HG03575 (cell line): Measurements from ENCODE around the gene SFXN1.

Experiments
- ATAC-seq: cut with Tn5 transposase; IDR thresholded peaks from one replicate; pipeline ENCODE4 v1.9.1; 2021; ENCODE audit not compliant: unreplicated experiment, insufficient number of reproducible peaks, low FRiP score; ENCODE audit errors: extremely low read depth

Gene SFXN1

DNA sequence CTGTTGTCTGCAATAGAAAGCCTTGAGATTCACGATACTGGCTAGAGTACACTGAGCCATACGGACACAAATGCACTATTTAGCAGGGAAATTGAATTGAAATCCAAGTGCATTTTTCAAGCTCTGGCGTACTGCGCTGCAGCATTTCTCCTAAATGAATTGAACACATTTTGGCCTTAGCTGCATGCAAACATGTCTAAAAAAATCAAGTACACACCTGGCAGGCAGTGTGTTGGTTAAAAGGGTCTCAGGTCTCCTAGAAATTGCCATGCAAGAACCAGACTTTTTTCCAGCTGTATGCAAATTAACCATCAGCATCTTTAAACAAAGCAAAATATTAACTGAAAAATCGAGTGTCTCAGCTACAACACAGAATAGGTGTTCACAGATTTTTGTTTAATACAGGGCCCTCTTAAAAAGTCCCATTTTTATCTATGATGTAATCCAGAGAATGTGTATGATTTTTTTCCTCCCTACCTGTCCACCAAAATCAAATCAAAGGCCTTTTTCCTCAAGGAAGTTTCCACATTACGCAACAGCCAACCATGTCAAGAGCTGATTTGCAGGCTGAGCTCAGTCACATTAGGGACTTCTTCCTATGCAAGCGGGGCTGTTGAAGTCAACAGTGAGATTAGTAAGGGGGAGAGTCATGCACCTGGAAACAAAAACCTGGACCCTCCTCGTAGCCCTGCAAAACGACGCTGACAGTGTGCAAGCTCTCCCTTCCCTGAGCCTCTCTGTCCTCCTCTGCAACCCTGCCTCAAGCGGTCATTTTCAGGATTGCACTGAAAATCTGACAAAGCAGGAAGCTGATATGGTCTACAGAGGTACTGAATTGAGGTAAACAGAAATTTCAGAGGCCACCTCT lies 14.1 kb upstream of the SFXN1 start:
- ATAC-seq = peak; percentile 95

DNA sequence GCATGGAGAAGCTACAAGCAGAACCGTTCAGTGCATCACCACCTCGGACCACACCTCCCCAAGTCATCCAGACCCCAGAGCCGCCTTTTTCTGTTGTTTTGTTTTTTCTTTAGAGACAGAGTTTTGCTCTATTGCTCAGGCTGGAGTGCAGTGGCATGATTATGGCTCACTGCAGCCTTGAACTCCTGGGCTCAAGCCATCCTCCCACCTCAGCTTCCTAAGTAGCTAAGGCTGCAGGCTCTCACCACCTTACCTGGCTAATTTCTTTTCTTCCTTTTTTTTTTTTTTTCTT lies 13.5 kb upstream of the SFXN1 start:
- no peak for ATAC-seq

DNA sequence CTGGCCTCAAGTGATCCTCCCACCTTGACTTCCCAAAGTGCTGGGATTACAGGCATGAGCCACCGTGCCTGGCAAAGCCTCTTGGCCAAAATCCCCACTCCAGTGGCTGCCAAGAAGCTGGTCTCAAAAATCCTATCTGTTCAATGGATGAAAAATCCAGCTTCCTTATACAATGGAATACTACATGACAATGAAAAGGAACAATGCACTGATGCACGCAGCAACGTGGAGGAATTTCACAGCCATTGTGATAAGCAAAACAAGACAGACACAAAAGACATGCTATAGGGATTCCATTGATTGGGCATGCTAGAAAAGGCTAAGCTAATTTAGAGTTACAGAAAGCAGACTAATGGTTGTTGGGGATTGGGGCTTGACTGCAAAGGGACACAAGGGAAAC lies 13.1 kb upstream of the SFXN1 start:
- ATAC-seq = no peak

DNA sequence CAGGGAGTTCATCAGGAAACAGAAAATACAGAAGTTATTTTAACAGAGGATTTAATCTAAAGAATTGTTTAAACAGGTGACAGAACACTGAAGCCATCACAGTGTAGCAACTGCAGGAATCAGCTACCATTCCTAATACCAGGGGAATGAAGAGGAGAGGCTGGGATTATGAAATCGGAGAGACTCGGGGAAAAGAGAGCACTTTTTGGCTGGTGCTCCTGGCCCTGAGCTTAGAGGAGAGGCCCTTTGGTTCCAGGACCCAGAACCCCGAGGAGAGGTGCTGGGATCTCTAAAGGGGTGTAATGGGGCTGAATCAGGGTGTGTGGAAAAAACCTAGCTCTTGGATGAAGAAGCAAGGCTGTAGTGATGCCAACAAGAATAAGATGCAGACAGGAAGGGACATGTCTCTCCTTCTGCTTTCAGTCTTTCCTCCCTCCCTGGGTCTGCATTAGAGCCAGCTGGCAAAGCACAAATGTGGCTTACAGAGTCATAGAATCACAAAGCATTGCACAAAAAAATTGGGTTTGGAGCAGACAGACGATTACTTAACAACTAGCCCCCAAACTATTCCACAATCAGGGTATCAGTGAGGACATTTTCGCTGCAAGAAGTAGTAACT lies 11.6 kb upstream of the SFXN1 start:
- no peak for ATAC-seq

DNA sequence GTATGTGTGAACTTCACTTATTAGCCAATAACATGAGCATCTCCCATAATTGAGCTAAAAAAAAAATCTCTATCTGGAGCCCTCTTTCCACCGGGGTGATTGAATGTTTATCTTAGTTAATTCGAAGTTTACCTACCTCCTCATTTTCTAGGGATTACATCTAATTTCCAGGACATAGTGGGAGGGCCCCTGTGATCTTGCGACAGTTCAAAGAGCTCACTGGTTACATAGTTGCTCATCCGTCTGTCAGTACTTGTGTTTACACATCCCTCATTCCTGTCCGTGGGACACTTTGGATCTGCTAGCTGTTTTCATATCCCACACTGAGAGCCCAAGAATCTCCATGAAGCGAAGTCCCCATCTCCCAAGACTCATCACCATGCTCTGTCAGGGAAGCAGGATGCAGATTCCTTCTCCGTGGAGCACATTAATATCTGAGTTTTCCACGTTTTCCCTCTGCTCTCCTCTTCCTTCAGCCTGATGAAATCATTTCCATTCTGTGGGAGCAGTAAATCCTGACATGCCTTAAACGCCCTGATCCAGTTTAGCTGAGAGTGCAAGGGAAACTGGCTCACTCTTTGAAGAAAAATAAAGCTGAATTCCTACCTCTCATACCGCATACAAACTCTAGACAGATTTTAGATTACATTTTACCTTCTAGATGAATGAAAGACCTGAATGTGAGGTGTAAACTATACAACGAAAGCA lies 10.2 kb upstream of the SFXN1 start:
- no peak for ATAC-seq

DNA sequence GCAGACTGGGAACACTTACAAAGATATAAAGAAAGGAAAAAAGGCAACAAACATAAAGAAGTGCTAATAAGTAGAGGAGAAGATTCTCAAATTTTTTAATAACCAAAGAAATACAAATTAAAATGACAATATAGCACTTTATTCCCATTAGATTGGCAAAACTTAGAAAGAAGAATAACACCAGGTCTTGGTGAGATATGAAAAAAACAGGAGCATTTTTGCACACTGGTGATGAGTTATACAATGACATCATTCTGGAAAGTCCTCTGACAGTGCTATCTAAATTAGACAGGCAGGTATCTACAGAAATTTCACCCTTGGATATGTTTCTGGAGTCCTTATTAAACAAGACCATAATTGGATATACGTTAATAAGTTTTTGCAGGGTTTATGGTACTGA lies 9.5 kb upstream of the SFXN1 start:
- ATAC-seq = no peak

DNA sequence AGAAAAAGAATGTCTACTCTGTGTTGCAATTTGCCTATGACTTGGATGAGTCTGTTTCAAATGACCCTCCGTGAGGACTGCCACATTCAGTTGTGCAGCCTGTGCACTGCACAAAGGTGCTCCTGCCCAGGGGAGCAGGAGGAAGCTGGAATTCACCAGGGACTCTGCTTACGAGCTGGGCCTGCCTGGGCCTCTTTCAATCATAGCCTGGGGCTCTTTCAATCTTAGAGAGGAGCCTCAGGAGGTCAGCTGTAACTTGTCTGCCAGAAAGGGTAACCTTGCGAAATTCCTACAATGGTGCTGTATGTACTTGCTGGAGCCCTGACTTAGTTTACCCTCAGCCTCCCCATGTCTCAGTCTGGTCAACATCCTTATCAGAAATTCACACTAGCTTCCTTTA lies 8.4 kb upstream of the SFXN1 start:
- no peak for ATAC-seq

DNA sequence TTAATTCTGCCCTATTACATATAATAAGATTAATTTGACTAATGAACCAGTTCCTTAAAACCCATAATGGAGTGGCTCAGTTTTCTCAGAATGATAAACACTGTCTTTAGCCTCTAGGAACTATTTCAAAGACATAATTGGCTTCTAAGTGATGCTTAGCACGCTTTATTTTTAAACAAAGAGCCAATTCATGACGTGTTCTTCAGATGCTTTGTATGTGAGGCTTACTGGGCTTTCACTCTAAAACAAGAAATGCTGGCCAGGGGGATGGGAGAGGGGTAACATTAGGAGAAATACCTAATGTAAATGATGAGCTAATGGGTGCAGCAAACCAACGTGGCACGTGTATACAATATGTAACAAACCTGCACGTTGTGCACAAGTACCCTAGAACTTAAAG lies 7.6 kb upstream of the SFXN1 start:
- no peak for ATAC-seq

DNA sequence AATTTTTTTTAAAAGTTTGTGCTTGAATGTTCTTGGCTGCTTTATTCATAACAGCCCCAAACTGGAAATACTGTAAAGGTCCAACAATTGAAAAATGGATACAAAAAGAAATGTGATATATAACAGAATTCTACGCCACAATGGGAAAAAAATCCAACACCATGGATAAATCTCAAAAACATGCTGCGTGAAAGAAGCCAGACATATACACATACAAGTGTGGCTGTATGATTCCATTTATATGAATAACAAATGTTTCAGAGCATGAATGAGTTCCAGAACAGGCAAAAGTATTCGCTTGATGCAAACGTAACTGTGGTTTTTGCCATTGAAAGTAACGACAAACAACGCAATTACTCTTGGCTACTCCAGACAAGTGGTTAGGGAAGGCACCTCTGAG lies 7.2 kb upstream of the SFXN1 start:
- ATAC-seq = no peak

DNA sequence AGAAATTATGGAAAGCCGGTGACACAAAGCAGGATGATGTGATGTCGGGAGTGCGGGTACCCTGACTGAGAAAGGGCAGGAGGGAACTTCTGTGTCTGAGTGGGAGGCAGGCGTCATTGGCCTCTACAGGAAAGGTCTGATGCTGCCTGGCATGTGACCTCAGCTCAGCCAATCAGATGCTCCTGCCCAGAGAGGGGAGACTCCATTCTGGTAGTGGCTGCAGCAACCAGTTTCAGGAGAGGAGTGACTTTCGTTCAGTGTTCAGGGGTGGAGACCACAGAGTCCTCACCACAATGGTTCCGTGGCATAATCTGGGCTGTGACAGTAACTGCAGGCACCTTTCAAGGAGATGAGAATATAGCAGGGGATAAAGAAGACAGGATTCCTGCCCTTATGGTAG lies 6.7 kb upstream of the SFXN1 start:
- ATAC-seq = no peak

DNA sequence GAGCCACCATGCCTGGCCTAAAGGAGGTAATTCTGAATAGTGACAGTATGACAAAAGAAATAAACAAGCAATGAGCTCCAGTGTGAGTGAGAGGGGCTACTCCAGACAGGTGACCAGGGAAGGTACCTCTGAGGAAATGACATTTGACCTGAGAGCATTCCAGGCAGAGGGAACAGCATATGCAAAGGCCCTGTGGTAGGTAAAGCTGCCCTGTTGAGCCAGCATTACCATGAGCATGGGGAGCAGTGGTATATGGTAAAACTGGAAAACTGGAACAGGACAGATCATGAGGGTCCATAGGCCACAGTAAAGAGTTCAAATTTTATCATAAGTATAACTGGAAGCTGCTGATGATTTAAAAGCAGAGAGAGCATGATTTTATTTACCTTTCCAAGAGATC lies 6.0 kb upstream of the SFXN1 start:
- ATAC-seq = no peak

DNA sequence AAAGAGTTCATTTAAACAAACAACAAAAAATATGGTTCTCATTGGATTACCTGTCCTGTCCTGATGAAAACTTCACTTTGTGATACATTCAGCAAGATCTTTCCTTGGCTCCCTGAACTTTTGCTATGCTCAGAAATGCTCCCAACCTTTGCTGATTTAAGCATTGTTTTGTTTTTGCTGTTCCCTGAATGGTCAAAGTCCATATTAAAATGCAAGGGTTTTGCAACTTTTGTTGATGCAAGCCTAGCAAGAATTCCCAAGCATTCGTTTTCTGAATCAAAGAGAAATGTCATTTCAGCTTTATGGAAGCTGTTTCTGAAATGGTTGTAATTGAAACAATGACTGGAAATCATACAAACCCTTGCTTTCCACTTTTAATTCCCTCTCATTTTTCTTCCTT lies 3.1 kb upstream of the SFXN1 start:
- no peak for ATAC-seq

DNA sequence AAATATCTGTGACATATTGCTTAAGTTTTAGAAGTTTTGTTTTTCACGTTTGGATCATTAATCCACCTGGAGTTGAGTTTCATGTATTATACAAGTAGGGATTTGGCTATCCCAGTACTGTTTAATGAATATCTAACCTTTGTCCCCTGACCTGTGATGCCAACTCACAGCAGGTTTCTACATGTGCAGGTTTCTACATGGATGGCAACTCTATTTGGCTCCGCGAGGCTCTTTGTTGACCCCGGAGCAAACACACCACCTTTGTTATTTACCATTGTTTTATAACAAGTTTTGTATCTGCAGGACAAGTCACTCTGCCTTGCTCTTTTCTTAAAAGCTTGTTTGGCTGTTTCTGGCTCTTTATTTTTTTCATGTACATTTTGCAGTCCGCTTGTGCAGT lies 920 bp upstream of the SFXN1 start:
- ATAC-seq = no peak

DNA sequence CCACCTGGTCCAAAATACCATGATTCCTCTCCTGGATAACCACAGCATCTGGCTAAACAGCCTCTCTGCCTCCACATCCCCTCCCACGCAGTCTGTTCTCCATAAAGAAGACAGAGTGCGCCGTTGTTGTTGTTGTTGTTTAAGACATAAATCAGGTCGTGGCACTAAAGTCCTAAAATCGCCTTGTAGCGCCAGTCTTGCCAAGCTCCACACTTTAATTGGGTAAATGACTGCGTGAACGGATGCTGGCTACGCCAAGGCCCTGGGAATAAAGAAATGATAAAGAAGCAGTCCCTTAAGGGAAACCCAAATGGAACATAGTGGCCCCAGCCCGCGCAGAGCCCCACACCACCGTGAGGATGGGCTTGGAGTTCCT lies 364 bp upstream of the SFXN1 start:
- ATAC-seq = no peak

DNA sequence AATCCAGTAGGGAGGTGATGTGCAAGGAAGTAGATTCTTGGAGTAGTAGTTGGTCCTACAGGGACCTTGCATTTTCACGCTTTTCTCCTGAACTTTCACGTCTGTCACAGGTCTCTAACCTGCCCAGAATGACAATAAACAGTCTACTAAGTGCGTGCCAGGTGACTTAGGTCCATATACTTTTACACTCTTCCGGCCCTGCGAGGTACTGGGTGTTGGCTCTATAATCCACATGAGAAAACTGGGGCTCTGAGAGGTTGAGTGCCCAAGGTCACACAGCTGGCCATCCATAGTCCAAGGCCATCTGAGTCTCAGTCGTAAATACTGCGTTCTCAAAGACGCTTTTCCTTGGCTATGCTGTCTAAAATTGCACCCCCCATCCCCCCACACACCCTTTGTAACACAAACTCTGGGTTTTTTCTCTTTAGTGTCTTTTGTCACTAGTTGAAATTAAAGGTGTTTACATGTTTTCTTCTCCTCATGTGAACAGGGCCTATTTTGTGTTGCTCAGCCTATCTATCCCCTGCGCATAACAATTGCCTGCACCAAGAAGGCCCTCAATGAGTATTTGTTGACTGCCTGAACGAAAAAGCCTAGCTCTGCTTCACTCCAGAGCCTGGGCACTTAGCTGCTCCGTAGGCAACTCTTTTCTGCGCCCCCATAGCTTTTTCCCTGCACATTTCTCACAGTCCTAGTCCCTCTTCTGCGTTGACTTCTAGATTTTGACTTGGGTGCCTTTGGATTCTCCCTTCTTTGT lies 943 bp downstream of the SFXN1 start:
- no peak for ATAC-seq

DNA sequence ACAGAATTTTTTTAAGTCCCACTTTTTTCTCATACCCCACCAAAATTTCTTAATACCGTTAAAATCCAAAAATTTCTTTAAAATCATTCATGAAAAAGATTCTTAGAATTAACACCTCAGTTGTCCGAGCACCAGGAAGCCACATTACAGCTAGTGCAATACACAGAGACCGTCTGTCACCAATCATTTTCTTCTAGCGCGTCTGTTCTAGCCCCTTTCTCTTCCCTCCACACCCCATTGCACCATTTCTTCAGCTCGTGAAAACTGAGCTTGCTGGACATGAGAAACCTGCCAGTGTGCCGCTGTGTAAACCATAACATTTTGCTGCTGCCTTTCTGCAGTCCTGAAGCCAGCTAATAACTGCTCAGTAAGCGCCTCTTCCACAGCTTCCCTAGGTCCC lies 5.0 kb downstream of the SFXN1 start:
- ATAC-seq = no peak

DNA sequence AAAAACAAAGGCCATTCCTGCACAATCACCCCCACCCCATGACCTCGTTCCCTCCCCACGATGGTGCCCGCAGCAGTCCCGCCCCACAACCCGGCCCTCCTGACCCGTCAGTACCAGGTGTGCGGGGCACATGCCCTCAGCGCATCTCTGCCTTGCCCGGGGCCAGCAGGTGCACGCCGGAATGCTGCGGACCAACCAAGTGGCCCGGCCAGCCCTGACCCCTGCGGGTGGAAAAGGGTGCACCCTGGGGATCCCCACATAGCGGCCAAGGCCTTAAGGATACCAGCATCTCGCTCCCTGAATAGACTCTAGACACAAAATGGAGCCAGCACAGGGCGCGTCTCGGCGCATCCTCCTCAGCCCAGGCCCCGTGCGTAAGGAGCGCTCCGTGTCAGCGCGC lies 6.0 kb downstream of the SFXN1 start:
- ATAC-seq = no peak

DNA sequence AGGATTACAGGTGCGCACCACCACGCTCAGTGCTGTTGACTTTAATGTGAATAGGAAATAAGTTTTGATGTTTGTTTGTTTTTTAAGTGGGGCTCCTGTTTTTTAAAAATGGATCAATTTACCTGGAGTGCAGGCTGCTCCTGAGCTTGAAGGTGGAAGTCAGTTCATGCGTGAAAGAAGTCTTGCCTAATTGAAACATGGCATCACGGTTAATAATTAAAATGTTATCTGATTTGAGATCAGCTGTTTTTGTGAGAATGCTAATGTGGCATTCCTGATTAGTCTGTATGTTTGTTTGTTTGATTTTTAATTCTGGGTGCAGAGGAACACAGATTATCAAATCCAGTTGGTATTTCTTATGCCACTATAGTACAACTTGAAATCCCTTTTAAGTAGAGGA lies 6.5 kb downstream of the SFXN1 start:
- no peak for ATAC-seq

DNA sequence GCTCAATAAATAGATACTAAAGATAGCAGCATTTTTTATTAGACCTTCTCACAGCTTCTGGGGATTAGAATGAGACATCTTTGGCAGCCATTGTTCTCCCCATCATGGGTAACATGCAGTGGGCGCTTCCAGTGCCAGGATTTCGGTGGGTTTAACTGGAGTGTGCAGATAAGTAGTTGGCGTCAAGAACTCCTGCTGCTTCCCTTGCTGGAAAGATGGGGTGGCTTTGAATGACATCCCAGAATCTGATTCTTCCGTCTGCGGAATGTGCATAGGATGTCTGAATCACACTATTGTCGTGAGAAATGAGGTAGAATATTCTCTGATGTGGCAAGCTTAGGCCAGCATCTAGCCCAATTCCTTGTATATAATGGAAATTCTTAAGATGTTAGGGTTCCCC lies 7.3 kb downstream of the SFXN1 start:
- ATAC-seq = no peak
